Activated naive CD4-positive, alpha-beta T cell treated with anti-CD3 and anti-CD28 coated beads, Interleukin-2, amount 50 U/mL, for 16 hours (primary cell): ENCODE measurements around the gene CDH23.

Source experiments
- DNase-seq: peaks from one replicate; pipeline ENCODE4 v3.0.0-alpha.2; 2020

Gene CDH23

GRCh38 chr10:71735709-71736569 lies 339.2 kb downstream of the CDH23 start:
- DNase-seq: peak; percentile 44

DNA sequence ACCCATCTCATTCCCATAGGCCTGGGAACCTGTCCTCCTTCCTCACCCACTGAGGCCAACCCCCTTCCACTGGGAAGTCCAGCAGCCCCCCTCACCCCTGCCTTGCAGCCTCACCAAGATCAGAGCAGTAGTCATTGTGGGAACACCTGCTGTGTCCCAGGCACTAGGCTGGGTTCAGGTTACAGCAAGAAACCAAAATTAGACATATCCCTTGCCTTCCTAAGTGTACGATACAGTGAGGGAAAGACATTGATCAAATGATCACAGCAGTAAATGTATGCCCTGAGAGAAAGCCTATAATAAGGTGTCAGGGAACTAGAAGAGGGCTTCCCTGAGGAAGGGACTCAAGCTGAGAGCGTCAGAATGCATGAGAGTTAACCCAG lies 339.8 kb downstream of the CDH23 start:
- DNase-seq: no peak

GRCh38 chr10:71737001-71737833 lies 340.5 kb downstream of the CDH23 start:
- DNase-seq: peak; percentile 43

DNA sequence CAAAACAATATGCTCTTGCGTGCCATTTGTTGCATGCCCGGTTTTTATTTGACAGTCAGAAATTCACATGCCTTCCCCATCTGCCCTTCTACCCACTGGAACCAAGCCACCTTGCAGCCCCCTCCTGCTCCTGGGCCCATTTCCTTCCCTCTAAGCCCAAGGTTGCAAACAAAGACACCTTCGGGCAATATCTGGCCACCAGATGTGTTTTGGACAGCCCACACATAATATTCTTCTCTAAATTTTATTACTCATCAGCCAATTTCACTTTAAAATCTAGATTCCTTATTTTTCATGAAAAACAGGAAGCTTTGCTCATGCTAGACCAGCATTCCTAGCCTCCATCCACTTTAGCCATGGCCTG lies 341.1 kb downstream of the CDH23 start:
- DNase-seq: no peak

DNA sequence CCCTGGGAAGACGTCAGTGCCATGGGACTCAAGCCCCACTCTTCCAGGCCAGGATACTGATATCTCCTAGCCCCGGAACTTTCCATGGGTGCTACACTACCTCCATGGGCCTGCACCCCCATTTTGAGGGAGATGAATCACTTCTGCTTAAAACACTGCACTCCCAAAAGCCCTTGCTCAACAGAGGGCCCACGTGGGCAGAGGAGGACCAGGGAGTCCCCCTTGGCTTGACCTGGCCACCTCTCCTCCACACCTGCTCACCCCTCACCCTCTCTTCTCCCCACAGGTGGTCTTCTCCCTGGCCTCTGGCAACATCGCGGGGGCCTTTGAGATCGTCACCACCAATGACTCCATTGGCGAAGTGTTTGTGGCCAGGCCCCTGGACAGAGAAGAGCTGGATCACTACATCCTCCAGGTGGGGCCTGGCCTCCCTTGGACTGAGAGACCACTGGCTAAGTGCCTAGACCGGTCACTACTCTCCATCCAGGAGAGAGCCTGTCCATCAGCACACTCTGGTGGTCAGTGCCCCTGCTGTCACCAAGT lies 342.7 kb downstream of the CDH23 start:
- no peak for DNase-seq

GRCh38 chr10:71740069-71740653 lies 343.4 kb downstream of the CDH23 start:
- no peak for DNase-seq

GRCh38 chr10:71741029-71741428 lies 344.3 kb downstream of the CDH23 start:
- no peak for DNase-seq

GRCh38 chr10:71741671-71742070 lies 345.0 kb downstream of the CDH23 start:
- no peak for DNase-seq

GRCh38 chr10:71742301-71743088 lies 345.8 kb downstream of the CDH23 start:
- DNase-seq: no peak

GRCh38 chr10:71743089-71743838 lies 346.5 kb downstream of the CDH23 start:
- no peak for DNase-seq

GRCh38 chr10:71743866-71744265 lies 347.1 kb downstream of the CDH23 start:
- no peak for DNase-seq

DNA sequence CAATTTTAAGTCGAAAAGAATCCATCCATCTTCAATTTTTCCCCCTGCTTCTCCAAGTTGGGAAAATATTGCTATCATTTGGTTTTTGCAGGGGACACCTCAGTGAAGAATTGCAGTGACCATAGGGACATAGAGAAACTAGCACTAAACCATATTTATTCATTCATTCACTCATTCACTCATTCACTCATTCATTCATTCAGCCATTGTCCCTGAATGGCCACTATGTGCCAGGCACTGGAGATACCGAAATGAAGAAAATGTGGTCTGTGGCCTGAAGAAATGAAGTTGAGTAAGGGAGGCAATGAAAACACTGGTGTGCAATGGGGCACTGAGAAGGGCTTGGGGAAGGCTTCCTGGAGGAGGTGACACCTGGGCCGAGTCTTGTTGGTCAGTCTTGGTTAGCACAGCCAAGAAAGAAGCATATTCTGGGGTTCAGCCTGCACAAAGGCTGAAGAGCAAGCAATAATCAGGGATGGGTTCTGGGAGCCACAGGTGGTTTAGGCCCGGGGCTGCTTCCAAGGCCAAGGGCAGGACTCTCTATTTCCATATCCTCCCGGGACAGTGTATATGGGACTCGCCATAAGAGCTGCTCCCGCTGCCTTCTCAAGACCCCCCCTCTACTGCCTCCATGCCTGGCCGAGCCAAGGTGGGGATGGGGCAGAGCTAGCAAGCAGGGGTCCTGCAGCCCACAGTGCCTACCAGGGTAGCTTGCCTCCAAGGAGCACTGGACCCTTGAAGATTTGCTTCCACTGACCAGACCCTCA lies 348.4 kb downstream of the CDH23 start:
- DNase-seq: no peak

DNA sequence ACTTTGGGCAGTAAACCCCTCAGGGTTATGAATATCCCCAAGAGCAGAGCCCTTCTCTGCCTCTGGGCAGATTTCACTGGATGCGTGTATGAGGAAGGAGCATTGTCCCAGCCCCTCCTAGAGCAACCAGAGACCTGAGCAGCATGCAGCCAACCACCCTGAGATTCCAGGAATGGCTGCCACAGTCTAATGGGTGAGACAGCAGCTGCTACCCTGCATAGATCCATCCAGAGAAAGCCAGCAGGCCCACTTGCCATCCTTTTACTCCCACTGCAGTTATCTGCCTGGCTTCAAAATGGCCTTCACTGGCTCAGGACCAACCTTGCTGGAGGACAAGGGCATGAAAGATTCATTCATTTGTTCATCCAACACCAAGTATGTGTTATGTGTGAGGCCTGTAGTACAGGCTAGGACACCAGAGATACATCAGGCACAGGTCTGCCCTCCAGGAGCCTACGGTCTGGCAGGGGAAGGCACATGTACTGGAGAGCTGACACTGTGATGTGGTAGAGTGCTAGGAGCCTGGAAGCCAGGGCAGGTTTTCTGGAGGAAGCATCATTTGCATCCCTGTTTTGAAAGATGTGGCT lies 349.0 kb downstream of the CDH23 start:
- no peak for DNase-seq

GRCh38 chr10:71746344-71747037 lies 349.8 kb downstream of the CDH23 start:
- DNase-seq: no peak

DNA sequence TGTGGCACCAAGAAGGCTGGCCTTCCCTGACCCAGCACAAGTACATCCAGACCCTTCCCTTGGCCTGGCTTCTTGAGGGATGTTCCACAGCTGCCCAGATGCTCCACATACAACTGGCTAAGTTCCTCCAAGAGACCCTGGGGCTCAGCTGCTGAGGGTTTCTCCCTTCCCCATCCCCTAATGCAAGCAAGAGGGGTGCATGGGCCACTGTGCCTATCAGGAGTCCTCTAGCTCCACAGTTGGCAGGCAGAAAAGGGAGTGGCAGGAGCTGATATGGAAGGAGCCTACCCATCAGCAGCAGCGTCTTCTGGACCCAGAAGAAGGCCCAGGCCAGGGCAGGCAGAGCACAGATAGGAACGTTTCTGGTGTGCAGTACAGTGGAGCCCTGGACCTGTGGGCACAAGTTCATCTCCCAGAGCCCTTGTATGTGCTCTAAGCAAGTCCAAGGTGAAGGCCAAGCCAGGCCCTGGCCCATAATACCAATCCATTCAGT lies 350.4 kb downstream of the CDH23 start:
- no peak for DNase-seq

DNA sequence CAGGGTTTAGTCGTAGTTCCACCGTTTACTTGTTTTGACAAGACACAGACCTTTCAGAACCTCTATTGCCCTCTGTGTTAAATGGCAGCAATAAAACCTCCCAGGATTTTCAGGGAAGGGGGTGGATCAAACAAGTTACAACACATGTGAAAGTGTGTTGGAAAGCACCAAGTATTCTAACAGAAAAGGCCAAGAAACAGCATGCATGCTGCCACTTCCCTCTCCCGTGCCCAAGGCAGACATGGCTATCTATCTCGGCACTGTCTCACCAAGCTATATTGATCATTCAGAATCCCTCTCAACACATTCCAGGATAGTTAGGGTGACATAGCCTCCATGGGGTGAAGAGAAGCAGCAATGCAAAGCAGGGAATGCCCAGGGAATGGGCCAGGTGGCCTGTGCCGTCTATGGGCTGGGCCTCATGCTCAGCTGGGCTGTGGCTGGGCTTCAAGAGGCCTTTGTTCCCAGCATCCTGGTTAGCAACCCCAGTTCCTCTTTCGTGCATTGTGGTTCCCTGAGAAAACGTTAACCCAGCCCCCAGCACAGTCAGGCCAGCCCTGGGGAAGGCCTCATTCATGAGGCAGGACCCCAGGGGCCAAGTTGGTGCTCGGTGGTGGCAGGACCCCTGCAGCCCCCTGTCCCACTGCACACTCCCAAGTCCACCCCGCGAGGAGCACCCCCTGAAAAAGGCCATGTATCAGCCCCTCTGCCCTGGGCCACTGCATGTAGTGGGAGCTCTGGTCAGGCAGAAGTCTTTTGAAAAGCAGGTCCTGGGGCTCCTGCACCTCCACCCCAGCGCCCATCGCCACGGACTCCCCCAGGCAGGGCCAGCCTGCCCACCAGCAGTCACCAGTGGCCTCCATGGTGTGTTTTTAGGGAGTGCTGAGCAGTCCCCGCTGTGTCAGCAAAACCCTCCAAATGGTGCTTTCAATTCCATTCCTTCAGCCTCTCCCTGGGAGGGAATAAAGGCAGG lies 351.1 kb downstream of the CDH23 start:
- no peak for DNase-seq

DNA sequence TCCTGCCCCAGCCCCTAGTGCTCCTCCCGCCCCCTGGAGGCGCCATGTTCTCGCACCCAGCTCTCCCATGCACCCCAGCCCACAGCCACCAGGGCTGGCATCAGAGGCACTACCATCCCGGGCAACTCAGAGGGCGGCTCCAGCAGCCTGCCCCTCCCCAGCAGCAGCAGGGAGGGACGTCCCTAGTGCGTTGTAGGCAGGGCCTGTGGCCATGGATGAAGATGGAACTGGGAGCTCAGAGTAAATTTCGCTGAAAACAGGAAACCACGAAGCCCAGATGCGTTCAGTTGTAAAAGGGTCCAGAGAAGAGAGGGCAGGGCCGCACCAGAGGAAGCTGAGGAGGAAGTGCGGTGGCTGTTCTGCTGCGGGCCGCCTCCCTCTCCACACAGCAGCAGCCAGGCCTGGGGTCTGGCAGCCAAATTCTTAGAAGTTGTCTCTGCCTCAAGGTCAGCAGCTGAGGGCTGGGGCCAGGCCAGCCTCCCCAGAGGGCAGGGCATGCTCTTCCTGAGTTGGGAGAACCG lies 352.0 kb downstream of the CDH23 start:
- DNase-seq: peak; percentile 60

GRCh38 chr10:71749396-71749795 lies 352.7 kb downstream of the CDH23 start:
- no peak for DNase-seq
